Mesodermal cell (in vitro differentiated cells): ENCODE results near the gene PEX5L.

ENCODE experiments used
- H3K27ac ChIP-seq: 2 replicates; pipeline ENCODE4 v1.7.0; 2013; ENCODE audit warnings: mild to moderate bottlenecking, low read depth, low read length, moderate library complexity; ENCODE audit not compliant: severe bottlenecking
- H3K36me3 ChIP-seq: 2 replicates; pipeline ENCODE4 v1.7.1; 2013; ENCODE audit warnings: mild to moderate bottlenecking, low read length, moderate library complexity; ENCODE audit not compliant: control insufficient read depth, insufficient read depth
- H3K4me1 ChIP-seq: one replicate; pipeline ENCODE4 v1.7.1; 2013; ENCODE audit warnings: mild to moderate bottlenecking, low read length; ENCODE audit not compliant: insufficient read depth, control insufficient read depth, poor library complexity, severe bottlenecking
- H3K4me3 ChIP-seq: 2 replicates; pipeline ENCODE4 v1.7.0; 2013; ENCODE audit warnings: low read length, control low read depth, mild to moderate bottlenecking; ENCODE audit not compliant: insufficient read depth, poor library complexity, severe bottlenecking; ENCODE audit errors: extremely low read depth
- H3K9me3 ChIP-seq: 2 replicates; pipeline ENCODE4 v1.7.1; 2013; ENCODE audit warnings: mild to moderate bottlenecking, low read length, moderate library complexity; ENCODE audit not compliant: control insufficient read depth
- WGBS, 2 experiments: methylation state at CpG; one replicate each; pipeline ENCODE4 v1.1.5; 2013; ENCODE audit warnings: missing lambda C conversion rate in 2 of 2; ENCODE audit not compliant: insufficient coverage in 2 of 2; 5-methylcytosine and 5-hydroxymethylcytosine counted together

The PEX5L gene

DNA sequence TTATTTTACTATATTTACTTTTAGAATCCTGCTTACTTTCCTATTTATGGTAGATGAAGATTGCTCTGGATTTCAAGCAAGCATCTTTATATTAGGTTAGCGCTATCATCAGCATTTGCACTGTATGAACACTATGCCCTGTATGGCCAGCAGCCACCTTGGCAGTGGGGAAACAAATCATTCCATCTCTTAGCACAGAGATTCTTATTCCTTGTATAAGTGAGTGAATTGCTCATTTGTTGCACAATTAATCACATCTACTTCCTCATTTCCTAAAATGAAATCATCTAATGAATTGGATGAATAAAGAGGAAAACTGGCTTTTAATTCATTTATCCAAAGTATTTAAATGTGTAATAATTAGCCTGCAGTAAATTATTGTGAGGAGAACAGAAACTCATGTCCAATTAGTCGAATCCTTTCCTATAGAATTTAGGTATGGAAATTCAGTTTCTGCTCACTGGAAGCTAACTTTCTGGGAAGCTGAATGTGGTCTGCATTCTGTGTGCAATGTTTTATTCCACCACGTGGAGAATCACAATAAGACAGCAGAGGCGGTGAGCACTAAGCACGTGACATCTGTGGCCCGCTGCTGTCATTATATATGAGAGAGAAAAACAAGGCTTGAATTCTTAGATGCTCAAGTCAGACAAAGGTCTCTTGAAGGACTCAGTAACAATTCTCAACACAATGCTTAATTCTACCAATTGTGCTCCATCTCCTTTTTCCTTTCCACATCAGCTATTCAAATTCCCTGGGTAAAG is 93.4 kb downstream of the PEX5L start:
- H3K36me3 ChIP-seq, result no peaks in the 10 kb centered on the region
- H3K4me3 ChIP-seq, result no peak overlapping the region
- peaks cover 8% of the 10 kb centered on the region for H3K4me1 ChIP-seq
- H3K27ac ChIP-seq, result no peak overlapping the region
- 92 to 100% methylated on average over 2 to 3 of the region's 6 CpGs for WGBS, 2 experiments
- H3K9me3 ChIP-seq, result no peaks in the 10 kb centered on the region

DNA sequence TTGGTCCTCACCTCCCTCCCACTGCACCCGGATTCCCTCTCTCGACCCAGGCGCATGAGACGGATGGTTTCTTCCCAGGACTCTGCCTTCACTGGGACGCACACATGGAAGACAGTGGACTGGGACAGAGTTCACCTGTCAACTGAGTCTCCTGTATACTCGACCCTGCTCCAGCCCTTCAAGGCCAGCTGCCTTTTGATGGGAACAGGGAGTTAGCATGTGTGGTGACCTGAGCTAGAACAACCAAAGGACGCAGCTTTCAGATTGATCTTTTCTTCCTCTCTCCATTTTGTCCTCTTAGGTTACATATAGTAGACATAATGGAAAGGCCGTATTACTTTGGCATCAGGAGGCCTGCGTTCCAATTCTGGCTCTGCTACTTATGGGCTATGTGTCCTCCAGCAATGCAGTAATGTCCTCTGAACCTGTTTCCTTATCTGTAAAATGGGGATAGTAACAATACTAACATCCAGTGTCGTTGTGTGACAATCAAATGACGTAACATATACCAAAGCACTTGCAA is 94.1 kb downstream of the PEX5L start:
- WGBS, 2 experiments, result 69 to 81% methylated on average over 5 to 7 of the region's 11 CpGs
- no peak overlapping the region for H3K4me3 ChIP-seq

DNA sequence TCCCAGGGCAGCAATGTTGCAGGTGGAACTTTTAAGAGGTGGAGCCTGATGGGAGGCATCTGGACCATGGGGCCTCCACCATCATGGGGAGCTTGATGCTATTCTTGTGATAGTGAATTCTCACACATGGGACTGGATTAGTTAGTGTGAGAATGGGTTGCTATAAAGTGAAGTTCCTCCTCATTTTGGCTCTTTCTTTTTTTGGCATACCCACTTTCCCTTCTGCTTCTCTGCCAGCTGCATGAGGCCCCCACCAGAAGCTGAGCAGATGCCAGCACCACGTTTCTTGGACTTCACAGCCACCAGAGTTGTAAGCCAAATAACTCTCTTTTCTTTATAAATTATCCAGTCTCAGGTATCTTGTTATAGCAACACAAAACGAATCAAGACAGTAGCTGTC is 101.0 kb downstream of the PEX5L start:
- 73% methylated on average over 2 of the region's 2 CpGs; no CpG with 5 or more reads in 1 of the 2 experiments for WGBS, 2 experiments

More for the DNA sequence above, 94.1 kb downstream of the PEX5L start:
- H3K27ac ChIP-seq, result no peak overlapping the region
- no peaks in the 10 kb centered on the region for H3K9me3 ChIP-seq
- no peaks in the 10 kb centered on the region for H3K36me3 ChIP-seq
- H3K4me1 ChIP-seq, result peaks cover 8% of the 10 kb centered on the region

DNA sequence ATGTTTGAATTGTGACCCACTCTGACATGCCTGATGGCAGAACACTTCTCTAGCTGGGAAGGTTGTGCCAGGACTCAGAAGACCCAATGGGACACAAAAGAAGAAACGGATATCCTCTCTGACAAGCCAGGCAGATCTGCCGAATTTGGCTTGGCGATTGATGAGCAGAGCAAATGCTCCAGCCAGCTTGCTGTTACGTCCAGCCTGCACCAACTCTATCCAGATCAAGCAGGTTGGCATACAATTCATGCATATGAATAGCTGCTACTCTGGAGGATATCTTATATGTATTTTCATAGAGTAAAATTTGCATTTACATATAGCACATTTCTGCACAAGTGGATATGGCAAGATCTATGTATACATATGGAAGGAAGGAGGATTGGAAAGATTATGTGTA is 102.8 kb downstream of the PEX5L start:
- Histone ChIP-seq H3K9me3 (peaks cover 4% of the 10 kb centered on the region), H3K4me3 (no peak overlapping the region), H3K4me1 (no peaks in the 10 kb centered on the region), H3K36me3 (no peaks in the 10 kb centered on the region), H3K27ac (no peak overlapping the region)
- WGBS, 2 experiments, result 85 to 89% methylated on average over 3 of the region's 4 CpGs

More for the DNA sequence above, 101.0 kb downstream of the PEX5L start:
- no peak overlapping the region for H3K27ac ChIP-seq
- H3K36me3 ChIP-seq, result no peaks in the 10 kb centered on the region
- H3K9me3 ChIP-seq, result peaks cover 4% of the 10 kb centered on the region
- H3K4me1 ChIP-seq, result no peaks in the 10 kb centered on the region
- H3K4me3 ChIP-seq, result no peak overlapping the region

DNA sequence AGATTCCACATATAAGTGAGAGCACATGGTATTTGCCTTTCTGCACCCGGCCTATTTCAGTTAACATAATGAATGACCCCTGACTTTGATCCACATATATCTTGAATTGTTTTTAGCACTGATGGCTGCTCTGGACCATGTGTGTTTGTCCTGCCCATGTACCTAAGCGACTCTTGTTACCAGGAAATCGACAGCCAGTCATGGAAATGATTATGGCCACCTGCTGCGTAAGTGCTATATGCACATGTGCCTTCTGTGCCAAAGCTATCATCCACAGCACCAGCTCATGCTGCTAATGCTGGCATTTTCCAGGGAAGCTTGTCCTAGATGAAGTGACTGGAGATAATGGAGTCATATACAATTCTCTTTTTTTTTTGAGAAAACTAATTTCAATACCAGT is 103.7 kb downstream of the PEX5L start:
- no peak overlapping the region for H3K4me3 ChIP-seq
- H3K27ac ChIP-seq, result no peak overlapping the region
- H3K9me3 ChIP-seq, result peaks cover 4% of the 10 kb centered on the region
- no peaks in the 10 kb centered on the region for H3K36me3 ChIP-seq
- H3K4me1 ChIP-seq, result no peaks in the 10 kb centered on the region
- 90 to 93% methylated on average over 3 to 4 of the region's 4 CpGs for WGBS, 2 experiments

DNA sequence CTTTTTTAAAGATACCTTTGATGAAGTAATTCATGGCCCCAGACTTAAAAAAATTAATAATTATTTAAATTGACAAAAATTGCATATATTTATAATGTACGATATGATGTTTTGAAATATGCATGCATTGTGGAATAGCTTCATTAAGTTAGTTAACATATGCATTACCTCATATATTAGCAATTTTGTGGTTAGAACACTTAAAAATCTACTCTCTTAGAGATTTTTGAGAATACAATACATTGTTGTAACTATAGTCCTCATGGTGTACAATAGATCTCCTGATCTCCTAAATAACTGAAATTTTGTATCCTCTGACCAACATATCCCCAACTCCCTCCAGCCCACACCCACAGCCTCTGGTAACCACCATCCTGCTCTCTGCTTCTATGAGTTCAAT is 104.1 kb downstream of the PEX5L start:
- Histone ChIP-seq H3K4me1 (no peaks in the 10 kb centered on the region), H3K9me3 (peaks cover 4% of the 10 kb centered on the region), H3K4me3 (no peak overlapping the region), H3K36me3 (no peaks in the 10 kb centered on the region), H3K27ac (no peak overlapping the region)
- WGBS, 2 experiments, result no CpG with 5 or more reads among the region's 1 CpG

DNA sequence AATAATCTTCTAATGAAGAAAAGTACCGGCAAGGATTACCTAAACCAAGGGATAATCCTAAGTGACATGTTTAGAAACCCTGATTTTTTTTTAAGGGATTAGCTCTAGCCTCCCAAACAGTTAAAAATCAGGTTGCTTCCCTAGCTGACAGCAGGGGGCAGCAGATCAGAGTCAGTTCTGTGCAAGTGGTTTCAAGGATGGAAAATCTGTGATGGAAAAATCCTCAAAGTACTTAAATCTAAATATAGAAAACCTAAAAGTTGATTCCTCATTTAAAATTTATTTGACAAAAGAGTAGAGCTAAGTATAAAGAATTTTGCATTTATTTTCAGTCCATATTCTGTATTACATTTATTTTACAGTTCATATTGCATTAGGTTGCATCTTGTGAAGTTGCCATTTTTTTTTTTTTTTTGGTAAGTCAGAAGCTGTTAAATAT is 107.6 kb downstream of the PEX5L start:
- H3K4me1 ChIP-seq, result no peaks in the 10 kb centered on the region
- no peak overlapping the region for H3K27ac ChIP-seq
- no peaks in the 10 kb centered on the region for H3K36me3 ChIP-seq
- 60% methylated on average over 1 of the region's 1 CpG; no CpG with 5 or more reads in 1 of the 2 experiments for WGBS, 2 experiments
- H3K4me3 ChIP-seq, result no peak overlapping the region
- H3K9me3 ChIP-seq, result no peaks in the 10 kb centered on the region

DNA sequence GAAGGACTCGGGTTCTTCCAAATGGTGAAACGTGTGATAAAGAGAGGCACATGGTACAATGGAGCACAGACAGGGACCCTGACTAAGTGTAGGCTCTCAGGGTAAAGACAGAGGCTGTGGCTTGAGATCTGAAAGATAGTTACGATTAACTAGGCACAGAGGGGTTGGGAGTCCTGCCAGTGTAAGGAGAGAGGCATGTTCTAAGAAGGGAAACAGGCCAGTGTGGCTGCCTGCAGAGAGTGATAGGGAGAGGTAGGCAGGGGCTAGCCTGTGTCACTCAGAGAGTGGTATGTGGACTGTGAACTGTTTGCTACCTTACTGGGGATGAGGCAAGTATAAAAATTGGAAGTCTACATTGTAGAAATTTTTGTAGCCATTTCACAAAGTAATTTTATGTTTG is 109.5 kb downstream of the PEX5L start:
- Histone ChIP-seq H3K9me3 (no peaks in the 10 kb centered on the region), H3K4me1 (no peaks in the 10 kb centered on the region), H3K36me3 (no peaks in the 10 kb centered on the region), H3K4me3 (no peak overlapping the region), H3K27ac (no peak overlapping the region)
- WGBS, 2 experiments, result 75 to 79% methylated on average over 3 of the region's 3 CpGs

DNA sequence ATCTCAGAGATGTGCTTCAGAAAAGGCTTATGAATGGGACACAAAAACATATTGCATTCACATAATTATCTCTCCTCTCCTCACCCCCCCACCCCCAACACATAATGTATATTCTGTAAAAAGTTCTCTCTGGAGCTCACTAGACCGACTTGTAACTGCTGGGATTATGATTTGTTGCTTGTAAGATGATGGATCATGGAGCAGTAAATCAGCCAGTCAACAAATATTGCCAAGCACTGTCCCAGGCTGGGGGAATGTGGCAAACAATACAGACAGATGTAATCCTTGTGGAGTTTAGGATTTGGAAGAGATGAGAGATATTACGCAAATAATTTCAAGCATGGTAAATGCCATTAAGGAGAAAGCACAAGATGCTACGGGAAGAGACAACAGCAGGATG is 114.8 kb downstream of the PEX5L start:
- Histone ChIP-seq H3K4me3 (no peak overlapping the region), H3K36me3 (no peaks in the 10 kb centered on the region), H3K27ac (no peak overlapping the region), H3K4me1 (no peaks in the 10 kb centered on the region), H3K9me3 (no peaks in the 10 kb centered on the region)
- WGBS, 2 experiments, result 92 to 93% methylated on average over 3 of the region's 3 CpGs

DNA sequence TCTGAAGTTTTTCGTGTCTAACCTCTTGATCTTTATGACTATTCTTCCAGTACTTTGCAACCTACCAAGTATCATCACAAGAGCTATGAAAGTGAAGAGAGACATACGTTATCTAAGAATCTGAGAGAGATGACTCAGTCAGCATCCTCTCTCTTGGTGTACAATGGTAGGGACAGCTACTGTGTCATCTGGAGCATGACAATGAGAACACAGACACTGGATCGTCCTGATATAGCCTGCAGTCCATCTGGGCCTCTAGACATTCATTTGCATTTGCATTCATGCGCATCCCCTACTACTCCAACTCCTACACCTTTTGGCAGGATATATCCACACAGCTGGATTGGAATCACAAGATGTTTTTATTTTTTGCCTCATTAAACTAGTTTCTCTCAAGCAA is 115.2 kb downstream of the PEX5L start:
- Histone ChIP-seq H3K27ac (no peak overlapping the region), H3K4me1 (no peaks in the 10 kb centered on the region), H3K9me3 (no peaks in the 10 kb centered on the region), H3K4me3 (no peak overlapping the region), H3K36me3 (no peaks in the 10 kb centered on the region)
- 75 to 83% methylated on average over 3 of the region's 4 CpGs for WGBS, 2 experiments

DNA sequence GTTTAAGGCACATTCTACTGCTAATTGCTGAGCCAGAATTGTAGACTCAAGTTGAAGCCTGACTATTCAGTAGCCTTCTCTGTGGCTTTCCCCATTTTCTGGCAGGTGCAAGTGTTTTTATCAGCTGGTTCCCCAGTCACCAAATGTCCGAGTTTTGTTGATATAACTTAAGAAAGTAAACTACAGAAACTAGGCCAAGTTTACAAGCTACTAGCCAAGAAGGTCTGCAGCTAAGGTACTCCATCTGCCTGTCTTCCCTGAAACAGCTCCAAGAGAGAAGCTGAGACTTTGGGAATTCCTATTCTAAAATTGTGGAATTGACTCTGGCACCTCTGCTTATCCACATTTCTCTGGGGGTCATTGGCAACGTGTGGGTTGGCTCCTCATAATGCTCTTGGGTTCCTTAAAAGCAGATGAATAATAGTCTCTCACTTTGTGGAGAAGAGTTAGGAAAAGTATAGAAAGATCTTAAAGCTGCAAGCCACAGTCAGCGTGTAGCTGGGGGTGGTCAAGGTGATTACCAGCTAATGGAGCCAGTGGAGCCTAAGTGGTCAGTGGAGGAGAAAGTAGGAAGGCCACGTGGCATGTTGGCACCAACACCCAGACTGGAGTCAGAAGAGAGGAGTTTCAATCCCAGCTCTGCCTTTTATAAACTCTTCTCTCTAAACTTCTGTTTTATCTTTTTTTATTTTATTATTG is 128.8 kb downstream of the PEX5L start:
- Histone ChIP-seq H3K27ac (no peak overlapping the region), H3K4me3 (no peak overlapping the region), H3K9me3 (no peaks in the 10 kb centered on the region), H3K4me1 (no peaks in the 10 kb centered on the region), H3K36me3 (no peaks in the 10 kb centered on the region)
- 100% methylated on average over 1 of the region's 4 CpGs for WGBS, 2 experiments
